ENCODE data around the gene GUCA1A. TPM values are rescaled to one million over a fixed set of nuclear protein-coding genes. Genes with fewer than 3 reads are reported as not detected.
"Not testable (repeated sequence)": the region's sequence is repeated elsewhere in the genome, so short reads cannot be mapped to it uniquely, and the experiment has no call there.

Gene GUCA1A
- total RNA-seq, 1 donor = not detected

- H3K9me3 ChIP-seq (ENCODE audit: low read depth, low read length) = no peaks in the 10 kb centered on the region
- H3K27me3 ChIP-seq (ENCODE audit: insufficient read depth, low read length) = no peaks in the 10 kb centered on the region
- no peak overlapping the region for H3K4me3 ChIP-seq (ENCODE audit: low read length)
- no peaks in the 10 kb centered on the region for H3K4me1 ChIP-seq (ENCODE audit: insufficient read depth, low read length)
Observed at GRCh38 chr6:42179261-42179944, 6.2 kb downstream of the GUCA1A start.

GRCh38 chr6:42179945-42180313 is 6.8 kb downstream of the GUCA1A start:
- Histone ChIP-seq H3K4me1 (ENCODE audit: insufficient read depth, low read length) (no peaks in the 10 kb centered on the region), H3K4me3 (ENCODE audit: low read length) (no peak overlapping the region), H3K27me3 (ENCODE audit: insufficient read depth, low read length) (no peaks in the 10 kb centered on the region), H3K9me3 (ENCODE audit: low read depth, low read length) (no peaks in the 10 kb centered on the region)

GRCh38 chr6:42182101-42182500 is 8.9 kb downstream of the GUCA1A start:
- Histone ChIP-seq H3K4me1 (ENCODE audit: insufficient read depth, low read length) (no peaks in the 10 kb centered on the region), H3K27me3 (ENCODE audit: insufficient read depth, low read length) (no peaks in the 10 kb centered on the region), H3K9me3 (ENCODE audit: low read depth, low read length) (no peaks in the 10 kb centered on the region), H3K4me3 (ENCODE audit: low read length) (no peak overlapping the region)

GRCh38 chr6:42184475-42184874 is 11.3 kb downstream of the GUCA1A start:
- Histone ChIP-seq H3K9me3 (ENCODE audit: low read depth, low read length) (no peaks in the 10 kb centered on the region), H3K27me3 (ENCODE audit: insufficient read depth, low read length) (no peaks in the 10 kb centered on the region), H3K4me3 (ENCODE audit: low read length) (no peak overlapping the region), H3K4me1 (ENCODE audit: insufficient read depth, low read length) (no peaks in the 10 kb centered on the region)

GRCh38 chr6:42185597-42185996 is 12.4 kb downstream of the GUCA1A start:
- Histone ChIP-seq H3K9me3 (ENCODE audit: low read depth, low read length) (no peaks in the 10 kb centered on the region), H3K27me3 (ENCODE audit: insufficient read depth, low read length) (no peaks in the 10 kb centered on the region), H3K4me3 (ENCODE audit: low read length) (no peak overlapping the region), H3K4me1 (ENCODE audit: insufficient read depth, low read length) (no peaks in the 10 kb centered on the region)

GRCh38 chr6:42188406-42188805 is 15.2 kb downstream of the GUCA1A start:
- H3K4me1 ChIP-seq (ENCODE audit: insufficient read depth, low read length) = no peaks in the 10 kb centered on the region
- H3K4me3 ChIP-seq (ENCODE audit: low read length) = no peak overlapping the region
- no peaks in the 10 kb centered on the region for H3K9me3 ChIP-seq (ENCODE audit: low read depth, low read length)
- H3K27me3 ChIP-seq (ENCODE audit: insufficient read depth, low read length) = no peaks in the 10 kb centered on the region

GRCh38 chr6:42190554-42191183 is 17.5 kb downstream of the GUCA1A start:
- no peaks in the 10 kb centered on the region for H3K27me3 ChIP-seq (ENCODE audit: insufficient read depth, low read length)
- no peaks in the 10 kb centered on the region for H3K9me3 ChIP-seq (ENCODE audit: low read depth, low read length)
- no peak overlapping the region for H3K4me3 ChIP-seq (ENCODE audit: low read length)
- no peaks in the 10 kb centered on the region for H3K4me1 ChIP-seq (ENCODE audit: insufficient read depth, low read length)

- not testable (repeated sequence) for H3K27me3 ChIP-seq (ENCODE audit: insufficient read depth, low read length); H3K4me3 ChIP-seq (ENCODE audit: low read length); H3K4me1 ChIP-seq (ENCODE audit: insufficient read depth, low read length); H3K9me3 ChIP-seq (ENCODE audit: low read depth, low read length)
Observed at GRCh38 chr6:42192385-42192784, 19.2 kb downstream of the GUCA1A start.

- Histone ChIP-seq H3K27me3 (ENCODE audit: insufficient read depth, low read length) (no peaks in the 10 kb centered on the region), H3K4me3 (ENCODE audit: low read length) (no peak overlapping the region), H3K9me3 (ENCODE audit: low read depth, low read length) (no peaks in the 10 kb centered on the region), H3K4me1 (ENCODE audit: insufficient read depth, low read length) (no peaks in the 10 kb centered on the region)
Observed at GRCh38 chr6:42193491-42193894, 20.3 kb downstream of the GUCA1A start.

GRCh38 chr6:42194056-42194455 is 20.9 kb downstream of the GUCA1A start:
- no peaks in the 10 kb centered on the region for H3K4me1 ChIP-seq (ENCODE audit: insufficient read depth, low read length)
- no peak overlapping the region for H3K4me3 ChIP-seq (ENCODE audit: low read length)
- H3K9me3 ChIP-seq (ENCODE audit: low read depth, low read length) = no peaks in the 10 kb centered on the region
- H3K27me3 ChIP-seq (ENCODE audit: insufficient read depth, low read length) = no peaks in the 10 kb centered on the region

- no peak overlapping the region for H3K4me3 ChIP-seq (ENCODE audit: low read length)
Observed at GRCh38 chr6:42195415-42195814, 22.3 kb downstream of the GUCA1A start.

GRCh38 chr6:42197555-42198362 is 24.6 kb downstream of the GUCA1A start:
- Histone ChIP-seq H3K4me3 (ENCODE audit: low read length) (no peak overlapping the region), H3K4me1 (ENCODE audit: insufficient read depth, low read length) (no peaks in the 10 kb centered on the region), H3K9me3 (ENCODE audit: low read depth, low read length) (no peaks in the 10 kb centered on the region), H3K27me3 (ENCODE audit: insufficient read depth, low read length) (no peaks in the 10 kb centered on the region)

More at GRCh38 chr6:42195415-42195814, 22.3 kb downstream of the GUCA1A start:
- H3K9me3 ChIP-seq (ENCODE audit: low read depth, low read length) = no peaks in the 10 kb centered on the region
- no peaks in the 10 kb centered on the region for H3K27me3 ChIP-seq (ENCODE audit: insufficient read depth, low read length)
- H3K4me1 ChIP-seq (ENCODE audit: insufficient read depth, low read length) = no peaks in the 10 kb centered on the region

- H3K4me1 ChIP-seq (ENCODE audit: insufficient read depth, low read length) = no peaks in the 10 kb centered on the region
- no peaks in the 10 kb centered on the region for H3K9me3 ChIP-seq (ENCODE audit: low read depth, low read length)
- H3K27me3 ChIP-seq (ENCODE audit: insufficient read depth, low read length) = no peaks in the 10 kb centered on the region
- no peak overlapping the region for H3K4me3 ChIP-seq (ENCODE audit: low read length)
Observed at GRCh38 chr6:42199106-42199981, 26.2 kb downstream of the GUCA1A start.

- Histone ChIP-seq H3K9me3 (ENCODE audit: low read depth, low read length) (no peaks in the 10 kb centered on the region), H3K4me3 (ENCODE audit: low read length) (no peak overlapping the region), H3K4me1 (ENCODE audit: insufficient read depth, low read length) (no peaks in the 10 kb centered on the region)
Observed at GRCh38 chr6:42200035-42200434, 26.9 kb downstream of the GUCA1A start.

GRCh38 chr6:42201382-42201781 is 28.2 kb downstream of the GUCA1A start:
- Histone ChIP-seq H3K27me3 (ENCODE audit: insufficient read depth, low read length) (no peaks in the 10 kb centered on the region), H3K9me3 (ENCODE audit: low read depth, low read length) (no peaks in the 10 kb centered on the region), H3K4me3 (ENCODE audit: low read length) (no peak overlapping the region), H3K4me1 (ENCODE audit: insufficient read depth, low read length) (no peaks in the 10 kb centered on the region)

More at GRCh38 chr6:42200035-42200434, 26.9 kb downstream of the GUCA1A start:
- no peaks in the 10 kb centered on the region for H3K27me3 ChIP-seq (ENCODE audit: insufficient read depth, low read length)

Measured in mononuclear cell (primary cell).